ENCODE results near the gene NR3C1.

- TF ChIP-seq CTCF (IDR thresholded peaks at IDR 0.05) = no peak
- TF ChIP-seq EZH2phosphoT487 (IDR thresholded peaks at IDR 0.05) = no peak
- TF ChIP-seq EZH2 (IDR thresholded peaks at IDR 0.05) = no peak
Measured at GRCh38 chr5:143373076-143373475, 30.4 kb downstream of the NR3C1 start.

All from neural progenitor cell (in vitro differentiated cells).